CD4-positive, alpha-beta T cell treated with Interleukin-4 for 1 hour (primary cell): ENCODE data around the gene RETREG2.

Source experiments
- DNase-seq, 2 donors: peaks; one replicate each; pipeline ENCODE4 v3.0.0-alpha.2; 2020 to 2022

The RETREG2 gene

DNA sequence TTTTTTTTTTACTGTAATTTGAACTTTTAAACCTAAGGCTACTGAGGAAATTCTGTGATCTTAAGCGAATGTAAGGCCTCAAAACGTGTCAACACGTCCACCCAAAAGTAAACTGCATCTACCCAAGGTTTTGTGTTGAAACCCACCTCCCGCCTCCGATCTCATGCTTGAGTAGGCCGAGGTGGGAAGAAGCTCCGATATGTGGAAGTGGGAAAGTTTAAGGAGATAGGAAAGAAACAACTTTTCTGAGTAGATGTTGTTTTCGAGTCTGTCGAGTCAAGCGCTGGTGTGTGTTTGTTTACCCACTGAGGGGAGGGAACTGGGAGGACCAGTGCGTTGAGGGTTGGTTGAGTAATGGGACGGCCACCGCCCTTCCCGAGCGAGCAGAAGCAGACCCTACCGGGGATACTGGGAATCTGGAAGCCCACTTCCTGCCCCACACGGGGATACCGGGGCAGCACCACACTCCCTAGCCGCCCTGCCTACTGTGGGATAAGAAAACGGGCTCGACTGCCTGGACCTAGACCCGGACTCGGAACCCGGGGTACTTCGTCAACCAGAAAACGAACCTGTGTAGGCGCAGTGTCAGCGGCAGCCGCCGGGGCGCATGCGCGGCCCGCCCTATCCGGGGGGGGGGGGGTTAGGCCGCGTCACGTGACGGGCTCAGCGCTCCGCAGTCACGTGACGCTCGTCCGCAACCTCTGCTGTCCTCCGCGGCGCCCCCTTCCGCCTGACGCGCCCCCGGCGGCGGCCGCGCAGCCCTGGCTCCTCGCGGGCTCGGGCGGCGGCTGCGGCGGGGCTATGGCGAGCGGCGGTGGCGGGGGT, at the start of gene RETREG2:
Gene RETREG2 (plus strand): TSS at position 724 of the 825 bp plus-strand sequence. CDS start 78 bp downstream, at position 802.
- peak; percentile 90 to 91 for DNase-seq

GRCh38 chr2:219128396-219128795, 49.7 kb upstream of the RETREG2 start:
- no peak for DNase-seq

DNA sequence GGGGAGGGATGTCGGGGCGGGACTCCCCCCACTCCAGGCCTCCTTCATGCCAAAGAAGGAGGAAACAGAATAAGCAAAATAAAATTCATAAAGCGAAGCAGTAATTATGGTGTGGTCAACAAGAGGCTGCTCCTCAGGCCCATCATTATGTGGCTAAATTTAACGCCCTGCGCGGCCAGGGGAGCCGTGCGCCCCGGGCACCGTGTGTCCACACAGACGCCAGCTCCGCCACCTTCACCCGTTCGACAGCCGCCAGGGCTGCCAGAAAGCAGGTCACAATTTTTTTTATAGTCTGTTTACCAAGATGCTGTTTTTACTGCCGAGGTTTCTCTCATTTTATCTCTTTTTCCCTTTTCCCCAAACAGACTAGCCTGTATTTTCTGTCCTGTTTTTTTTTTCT, 48.5 kb upstream of the RETREG2 start:
- DNase-seq, result no peak

DNA sequence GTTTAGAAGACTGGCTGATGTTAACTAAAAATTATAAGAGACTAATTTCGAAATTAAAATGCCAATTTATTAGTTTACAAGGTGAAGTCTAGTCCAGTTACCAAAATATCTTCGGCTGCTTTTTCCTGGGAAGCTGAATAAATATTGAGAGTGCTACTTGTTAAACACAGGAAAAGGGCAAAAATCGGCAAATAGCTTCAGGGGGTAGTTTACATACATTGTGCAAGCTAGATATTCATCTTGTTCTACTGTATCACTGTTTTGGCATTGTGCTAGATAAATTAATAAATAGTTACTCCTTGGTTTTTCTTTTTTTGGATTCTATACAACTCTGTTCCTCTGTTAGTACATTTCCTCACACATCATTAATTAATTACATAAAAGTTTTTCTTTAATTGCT, 46.7 kb upstream of the RETREG2 start:
- DNase-seq, result no peak

DNA sequence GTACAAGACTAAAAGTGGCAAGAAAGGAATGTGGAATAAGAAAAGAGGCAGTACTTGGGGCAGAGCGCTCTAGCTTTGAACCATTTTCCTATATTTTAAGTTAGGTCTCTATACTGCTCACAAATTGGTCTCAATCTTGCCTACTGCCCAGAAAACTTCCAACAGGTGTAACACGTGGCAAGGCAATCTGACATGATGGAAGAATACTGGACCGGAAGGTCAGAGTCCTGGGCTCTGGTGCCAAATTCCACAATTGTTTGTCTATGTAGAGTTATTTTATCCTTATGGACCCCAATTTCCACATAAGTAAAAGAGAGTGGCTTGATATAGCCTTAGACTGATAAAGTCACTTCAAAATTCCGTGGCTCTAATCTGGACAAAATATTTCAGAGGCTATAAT, 46.3 kb upstream of the RETREG2 start:
- DNase-seq, result no peak

GRCh38 chr2:219133976-219134375, 44.1 kb upstream of the RETREG2 start:
- no peak for DNase-seq

- no peak for DNase-seq
Measured at GRCh38 chr2:219140722-219141121, 37.4 kb upstream of the RETREG2 start.

DNA sequence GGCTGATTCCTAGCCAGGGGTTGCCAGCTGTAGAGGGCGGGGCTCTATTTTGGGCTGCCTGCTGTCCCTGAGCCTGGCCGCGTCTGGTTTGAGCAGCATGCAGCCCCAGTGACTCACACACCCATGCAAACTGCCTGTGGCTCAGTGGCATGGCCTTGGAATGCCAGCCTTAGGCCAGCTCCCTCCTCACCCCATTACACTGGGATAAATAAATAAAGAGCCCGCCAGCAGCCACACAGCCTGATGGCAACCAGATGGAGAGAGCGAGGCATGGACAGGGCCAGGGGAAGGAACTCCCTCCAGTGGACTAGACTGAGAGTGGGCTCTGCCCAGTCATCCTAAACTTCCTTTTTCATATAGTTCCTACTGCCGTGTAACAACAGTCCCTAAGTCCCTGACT, 35.7 kb upstream of the RETREG2 start:
- no peak for DNase-seq

GRCh38 chr2:219149667-219150066, 28.4 kb upstream of the RETREG2 start:
- DNase-seq, result no peak

DNA sequence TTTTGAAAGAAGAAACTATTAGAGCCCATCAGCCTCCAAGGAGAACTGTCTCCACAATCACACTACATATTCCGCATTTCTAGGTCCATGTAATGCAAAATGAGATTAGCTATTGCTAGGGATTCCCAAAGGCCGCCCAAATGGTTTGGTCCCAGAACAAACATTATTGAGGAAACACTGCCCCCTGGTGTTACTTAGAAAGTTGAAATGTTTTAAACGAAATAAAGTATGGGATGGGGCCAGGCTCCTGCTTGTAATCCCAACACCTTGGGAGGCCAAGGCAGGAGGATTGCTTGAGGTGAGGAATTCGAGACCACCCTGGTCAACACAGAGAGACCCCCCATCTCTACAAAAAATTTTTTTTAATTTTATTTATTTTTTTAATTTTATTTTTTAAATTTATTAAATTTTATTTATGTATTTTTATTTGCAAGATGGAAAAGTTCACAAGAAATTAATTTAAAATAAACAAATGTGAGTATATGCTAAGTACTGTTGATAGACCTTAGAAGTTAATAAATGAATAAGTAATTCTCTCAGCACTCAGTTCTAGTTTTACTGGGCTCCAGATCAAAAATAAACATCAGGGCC, 22.9 kb upstream of the RETREG2 start:
- peak; percentile 17 to 72 for DNase-seq

- DNase-seq, result no peak
Measured at GRCh38 chr2:219157396-219157795, 20.7 kb upstream of the RETREG2 start.

GRCh38 chr2:219158025-219158424, 20.1 kb upstream of the RETREG2 start:
- no peak for DNase-seq

GRCh38 chr2:219158586-219158985, 19.5 kb upstream of the RETREG2 start:
- DNase-seq, result no peak

GRCh38 chr2:219159771-219160185, 18.3 kb upstream of the RETREG2 start:
- DNase-seq, result no peak

DNA sequence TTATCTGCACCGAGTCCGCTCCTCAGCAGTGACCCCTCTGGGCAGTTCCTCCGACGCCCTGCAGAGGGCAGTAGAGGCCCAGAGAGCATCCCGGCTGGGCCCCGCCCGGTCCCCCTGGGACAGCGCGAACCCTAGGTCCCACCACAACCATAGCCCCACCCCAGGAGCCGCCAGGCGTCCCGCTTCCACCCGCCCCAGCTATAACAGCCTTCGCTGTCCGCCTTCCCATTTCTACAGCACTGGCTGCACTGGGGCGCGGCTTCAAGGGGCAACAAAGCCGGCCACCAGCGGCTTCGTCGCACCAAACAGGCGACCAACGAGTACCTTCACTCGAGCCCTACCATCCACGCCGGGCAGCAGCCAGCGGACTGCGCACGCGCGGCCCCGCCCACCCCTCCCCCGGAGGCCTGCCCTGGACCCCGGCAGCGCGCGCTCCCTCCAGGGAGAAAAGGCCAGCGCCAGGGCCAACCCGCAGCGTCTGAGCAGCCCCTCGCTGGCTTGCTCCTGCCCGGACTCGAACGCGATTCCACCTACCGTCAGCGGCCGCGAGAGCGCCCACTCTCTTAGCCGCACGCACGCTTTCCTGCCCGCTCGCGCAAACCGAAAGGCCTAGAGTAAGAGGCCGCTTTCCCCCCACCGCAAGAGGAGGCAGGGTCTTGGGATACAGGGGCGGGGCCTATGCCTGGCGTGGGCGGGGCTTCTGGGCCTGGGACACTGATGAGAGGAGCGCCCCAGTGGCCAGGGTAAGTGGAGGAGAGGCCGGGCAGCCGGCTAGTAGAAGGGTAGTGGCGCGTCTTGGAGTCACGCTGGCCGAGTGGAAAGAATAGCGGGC, 17.7 kb upstream of the RETREG2 start, which contains the start of gene NHEJ1:
Gene NHEJ1 (minus strand): TSS at position 630 of the 832 bp plus-strand sequence. CDS start 2,453 bp downstream, outside the sequence.
- peak; percentile 93 to 94 for DNase-seq

DNA sequence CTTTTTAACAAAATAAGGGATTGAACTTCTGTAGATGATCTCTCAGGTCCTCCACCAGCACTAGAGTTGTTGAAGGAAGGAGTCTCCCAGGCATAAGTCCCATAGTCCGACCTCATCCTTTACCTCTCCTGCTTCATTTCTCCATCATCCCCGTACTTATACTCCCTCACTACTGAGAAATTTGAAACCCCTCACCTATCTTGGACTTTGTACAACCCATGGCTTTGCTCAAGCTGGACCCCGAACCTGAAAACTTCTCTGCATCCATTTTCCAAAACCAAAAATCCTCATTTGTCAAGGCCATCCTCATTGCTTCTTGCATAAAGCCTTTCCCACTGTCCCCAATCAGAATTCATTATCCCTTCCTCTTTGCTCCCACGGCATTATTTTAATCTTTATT, 17.0 kb upstream of the RETREG2 start:
- DNase-seq, result no peak

- DNase-seq, result no peak
Measured at GRCh38 chr2:219163156-219163555, 14.9 kb upstream of the RETREG2 start.

DNA sequence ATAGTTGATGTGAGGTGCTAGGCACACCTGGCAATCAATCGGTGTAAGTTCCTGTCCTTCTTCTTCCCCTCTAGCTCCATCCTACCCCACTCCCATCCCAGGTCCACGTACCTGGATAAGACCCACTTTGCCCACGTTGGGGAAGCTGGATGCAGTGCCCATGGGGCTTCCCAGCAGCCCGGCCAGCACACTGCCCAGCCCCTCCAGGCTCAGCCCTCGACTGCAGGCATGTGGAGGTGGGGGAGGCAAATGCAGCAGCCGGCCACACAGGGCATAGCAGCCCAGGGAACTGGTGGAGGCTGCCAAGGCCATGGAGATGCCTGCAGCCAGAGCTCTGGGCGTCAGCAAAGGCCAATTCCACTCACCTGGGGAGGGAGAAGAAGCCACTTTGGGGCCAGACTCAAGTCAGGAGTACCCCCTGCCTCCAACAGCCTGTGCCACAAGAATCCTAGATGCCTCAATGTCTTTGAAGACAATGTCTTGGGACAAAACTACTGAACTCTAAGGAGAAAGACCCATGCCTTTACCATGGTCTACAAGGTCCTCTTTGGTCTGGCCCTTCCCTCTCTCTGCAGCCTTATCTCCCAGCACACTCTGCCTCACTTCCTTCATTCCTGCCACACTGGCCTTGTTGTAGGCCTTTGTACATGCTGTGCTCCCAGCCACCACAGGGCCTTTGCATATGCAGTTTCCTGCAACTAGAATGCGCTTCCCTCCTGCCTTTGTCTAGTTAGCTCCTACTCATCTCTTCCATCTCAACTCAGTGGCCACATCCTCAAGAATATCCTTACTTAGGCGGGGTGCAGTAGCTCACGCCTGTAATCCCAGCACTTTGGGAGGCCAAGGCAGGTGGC, 12.8 kb upstream of the RETREG2 start:
- DNase-seq, result no peak

DNA sequence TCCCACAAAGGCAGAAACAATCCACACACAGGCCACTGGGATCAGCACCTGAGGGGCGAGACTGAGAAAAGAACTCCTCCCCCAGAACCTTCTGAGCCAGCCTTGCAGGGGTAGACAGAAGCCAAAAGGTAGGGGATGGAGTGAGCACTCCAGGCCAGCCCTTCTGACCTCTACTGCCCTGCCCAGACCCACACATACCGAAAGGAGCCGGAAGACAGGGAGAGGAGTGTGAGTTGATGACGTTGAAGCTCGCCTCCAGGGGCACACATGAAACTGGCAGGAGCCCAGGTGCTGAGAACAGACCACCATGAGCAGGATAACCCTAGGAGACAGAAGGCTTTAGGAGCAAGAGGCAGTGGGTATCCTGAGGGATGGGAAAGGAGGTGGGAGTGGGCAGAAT, 10.1 kb upstream of the RETREG2 start:
- no peak for DNase-seq

- no peak for DNase-seq
Measured at GRCh38 chr2:219168526-219168925, 9.5 kb upstream of the RETREG2 start.

DNA sequence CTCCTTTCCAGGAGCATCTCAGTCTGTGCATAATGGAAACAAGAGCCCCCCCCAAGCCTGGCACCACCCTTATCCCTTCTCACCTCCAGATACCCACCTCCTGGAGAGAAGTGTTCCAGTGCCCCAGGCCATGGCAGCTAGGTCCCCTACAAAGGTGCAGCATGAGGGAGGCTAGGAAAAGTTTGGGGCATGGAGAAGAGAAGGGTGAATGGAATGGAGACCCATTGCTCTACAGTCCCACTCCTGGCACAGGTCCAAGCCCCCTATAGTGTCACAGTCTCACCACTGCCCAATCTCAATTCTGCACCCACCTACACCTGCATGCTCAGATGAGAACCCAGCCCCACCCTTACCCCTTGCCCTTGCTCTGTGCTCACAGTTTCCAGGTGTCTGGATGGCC, 9.1 kb upstream of the RETREG2 start:
- DNase-seq, result no peak

DNA sequence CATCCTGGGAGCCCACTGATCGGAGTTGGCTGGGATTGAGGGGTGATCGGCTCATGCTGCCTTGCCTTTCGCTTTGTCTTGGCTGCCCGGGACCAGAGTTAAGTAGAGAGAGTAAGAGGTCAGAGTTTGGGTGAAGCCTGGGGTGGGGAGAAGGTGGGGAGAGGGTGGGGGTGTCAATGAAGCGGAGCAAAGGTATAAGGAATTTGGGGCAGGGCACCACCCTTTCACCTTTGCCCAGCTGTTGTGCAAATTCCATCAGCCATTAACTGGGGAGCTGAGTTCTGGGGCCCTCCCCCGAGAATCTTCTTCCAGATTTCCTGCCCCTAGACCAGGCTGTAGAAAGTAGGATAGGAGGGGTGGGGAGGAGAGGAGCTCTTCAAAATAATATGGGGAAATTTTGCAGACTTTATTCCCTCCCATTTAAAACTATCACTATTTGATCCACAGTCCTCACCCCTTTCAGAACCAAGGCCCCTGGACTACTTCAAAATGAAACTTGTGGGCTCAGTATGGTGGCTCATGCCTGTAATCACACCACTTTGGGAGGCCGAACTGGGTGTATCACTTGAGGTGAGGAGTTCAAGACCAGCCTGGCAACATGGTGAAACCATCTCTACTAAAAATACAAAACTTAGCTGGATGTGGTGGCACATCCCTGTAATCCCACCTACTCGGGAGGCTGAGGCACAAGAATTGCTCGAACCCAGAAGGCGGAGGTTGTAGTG, 8.0 kb upstream of the RETREG2 start, which contains the start of gene SLC23A3:
Gene SLC23A3 (minus strand): TSS at position 100 of the 725 bp plus-strand sequence. CDS start 45 bp downstream, at position 55.
- DNase-seq, result no peak
